HUDEP-2 (cell line): Measurements from ENCODE around the gene FEM1A.
"Not testable (repeated sequence)": the region's sequence is repeated elsewhere in the genome, so short reads cannot be mapped to it uniquely, and the experiment has no call there.

Source experiments
- DNase-seq, 76 experiments: peaks; one replicate each; lab custom pipeline; 2025; ENCODE audit not compliant: unreplicated experiment in 76 of 76; lab: John Stamatoyannopoulos, UW

The FEM1A gene

GRCh38 chr19:4844348-4845179 is 53.0 kb downstream of the FEM1A start:
- no peak for DNase-seq

GRCh38 chr19:4845975-4846374 is 54.4 kb downstream of the FEM1A start:
- DNase-seq: not testable (repeated sequence)

GRCh38 chr19:4847190-4847973 is 55.8 kb downstream of the FEM1A start:
- DNase-seq: no peak

- no peak for DNase-seq
Observed at GRCh38 chr19:4849019-4849418, 57.5 kb downstream of the FEM1A start.
